Loucy (cell line): ENCODE data around the gene MDN1.
"Not testable (repeated sequence)": the region's sequence is repeated elsewhere in the genome, so short reads cannot be mapped to it uniquely, and the experiment has no call there.

Source experiments
- H2AFZ ChIP-seq: fragments of 200-600 bp; sonication (generic); 2 replicates; pipeline ENCODE4 v1.6.0; 2016; ENCODE audit warnings: antibody characterized with exemption, mild to moderate bottlenecking, low read length, moderate library complexity
- H3F3A ChIP-seq: fragments of 200-600 bp; 2 replicates; pipeline ENCODE4 v1.6.0; 2016; ENCODE audit warnings: antibody characterized with exemption, low read depth, mild to moderate bottlenecking
- H3K27me3 ChIP-seq: fragments of 200-600 bp; sonication (generic); 2 replicates; pipeline ENCODE4 v1.6.1; 2014; ENCODE audit warnings: low read length, mild to moderate bottlenecking; ENCODE audit not compliant: insufficient read depth, poor library complexity, severe bottlenecking
- H3K36me3 ChIP-seq: fragments of 200-600 bp; sonication (generic); 2 replicates; pipeline ENCODE4 v1.6.1; 2016; ENCODE audit warnings: low read length; ENCODE audit not compliant: insufficient read depth
- H3K4me1 ChIP-seq: fragments of 200-600 bp; sonication (generic); 2 replicates; pipeline ENCODE4 v1.5.1; 2014; ENCODE audit warnings: low read length, mild to moderate bottlenecking; ENCODE audit not compliant: insufficient read depth, poor library complexity, severe bottlenecking
- H3K4me2 ChIP-seq: fragments of 200-600 bp; sonication (generic); 2 replicates; pipeline ENCODE4 v1.6.0; 2014; ENCODE audit warnings: antibody characterized with exemption, low read length, low read depth, mild to moderate bottlenecking; ENCODE audit not compliant: poor library complexity, severe bottlenecking
- H3K4me3 ChIP-seq: fragments of 200-600 bp; sonication (generic); 2 replicates; pipeline ENCODE4 v1.5.1; 2014; ENCODE audit warnings: low read length, mild to moderate bottlenecking, mixed read lengths; ENCODE audit not compliant: poor library complexity, severe bottlenecking
- H3K79me2 ChIP-seq: fragments of 200-600 bp; sonication (generic); 2 replicates; pipeline ENCODE4 v1.6.1; 2014; ENCODE audit warnings: low read length; ENCODE audit not compliant: insufficient read depth
- H3K9ac ChIP-seq: fragments of 200-600 bp; sonication (generic); 2 replicates; pipeline ENCODE4 v1.6.0; 2014; ENCODE audit warnings: mild to moderate bottlenecking, low read depth, low read length, moderate library complexity; ENCODE audit not compliant: poor library complexity, severe bottlenecking
- H3K9me2 ChIP-seq: fragments of 200-600 bp; sonication (generic); replicated peaks from 2 replicates; pipeline ENCODE4 v1.6.1; 2016; ENCODE audit warnings: low read depth, low read length, mixed read lengths
- H3K9me3 ChIP-seq: fragments of 200-600 bp; sonication (generic); 2 replicates; pipeline ENCODE4 v1.6.1; 2014; ENCODE audit warnings: mild to moderate bottlenecking, antibody characterized with exemption, low read length, low read depth; ENCODE audit not compliant: insufficient read depth
- H4K20me1 ChIP-seq: fragments of 200-600 bp; sonication (generic); 2 replicates; pipeline ENCODE4 v1.6.0; 2014; ENCODE audit warnings: antibody characterized with exemption, low read length, mild to moderate bottlenecking; ENCODE audit not compliant: insufficient read depth, poor library complexity, severe bottlenecking
- CTCF ChIP-seq: fragments of 200-600 bp; sonication (generic); conservative IDR thresholded peaks from 2 replicates; pipeline ENCODE4 v1.5.1; 2014; ENCODE audit warnings: mild to moderate bottlenecking, antibody characterized with exemption, low read length
- EZH2phosphoT487 ChIP-seq: fragments of 200-600 bp; IDR thresholded peaks from 2 replicates; pipeline ENCODE4 v1.6.1; 2018; ENCODE audit warnings: antibody characterized with exemption, mild to moderate bottlenecking, moderate library complexity, borderline replicate concordance

Gene MDN1

GRCh38 chr6:89784838-89785237 lies 34.8 kb downstream of the MDN1 start:
- peaks cover 82% of the 10 kb centered on the region; the same call in 1 of the 2 replicates for H3K36me3 ChIP-seq

GRCh38 chr6:89783293-89783692 lies 36.3 kb downstream of the MDN1 start:
- not testable (repeated sequence) for H2AFZ ChIP-seq, H4K20me1 ChIP-seq, H3K4me2 ChIP-seq, H3K4me3 ChIP-seq, H3K9ac ChIP-seq, H3K4me1 ChIP-seq, H3K27me3 ChIP-seq, H3F3A ChIP-seq, H3K9me2 ChIP-seq, H3K79me2 ChIP-seq, H3K9me3 ChIP-seq
- H3K36me3 ChIP-seq: peaks cover 77% of the 10 kb centered on the region; the same call in 1 of the 2 replicates

More at GRCh38 chr6:89784838-89785237, 34.8 kb downstream of the MDN1 start:
- Histone ChIP-seq H3K9ac (no peak overlapping the region), H3F3A (no peaks in the 10 kb centered on the region), H3K9me3 (no peaks in the 10 kb centered on the region; the same call in 1 of the 2 replicates), H3K9me2 (no peaks in the 10 kb centered on the region), H3K4me3 (no peak overlapping the region), H3K4me1 (no peaks in the 10 kb centered on the region), H4K20me1 (no peaks in the 10 kb centered on the region), H3K4me2 (no peak overlapping the region), H2AFZ (no peak overlapping the region), H3K79me2 (no peaks in the 10 kb centered on the region), H3K27me3 (no peaks in the 10 kb centered on the region)
- TF ChIP-seq EZH2phosphoT487: no peak
- TF ChIP-seq CTCF: no peak

GRCh38 chr6:89782222-89782621 lies 37.4 kb downstream of the MDN1 start:
- Histone ChIP-seq H3K9me2 (no peaks in the 10 kb centered on the region), H3K4me2 (no peak overlapping the region), H3K79me2 (no peaks in the 10 kb centered on the region), H3F3A (no peaks in the 10 kb centered on the region), H3K36me3 (peaks cover 73% of the 10 kb centered on the region; the same call in 1 of the 2 replicates), H3K4me1 (no peaks in the 10 kb centered on the region), H4K20me1 (no peaks in the 10 kb centered on the region), H3K27me3 (no peaks in the 10 kb centered on the region), H3K4me3 (no peak overlapping the region), H3K9ac (no peak overlapping the region), H3K9me3 (no peaks in the 10 kb centered on the region; the same call in 1 of the 2 replicates), H2AFZ (no peak overlapping the region)
- no peak for TF ChIP-seq CTCF
- no peak for TF ChIP-seq EZH2phosphoT487
